ENCODE data around the gene HSD3B7.
"Not testable (repeated sequence)": the region's sequence is repeated elsewhere in the genome, so short reads cannot be mapped to it uniquely, and the experiment has no call there.

HSD3B7 gene

DNA sequence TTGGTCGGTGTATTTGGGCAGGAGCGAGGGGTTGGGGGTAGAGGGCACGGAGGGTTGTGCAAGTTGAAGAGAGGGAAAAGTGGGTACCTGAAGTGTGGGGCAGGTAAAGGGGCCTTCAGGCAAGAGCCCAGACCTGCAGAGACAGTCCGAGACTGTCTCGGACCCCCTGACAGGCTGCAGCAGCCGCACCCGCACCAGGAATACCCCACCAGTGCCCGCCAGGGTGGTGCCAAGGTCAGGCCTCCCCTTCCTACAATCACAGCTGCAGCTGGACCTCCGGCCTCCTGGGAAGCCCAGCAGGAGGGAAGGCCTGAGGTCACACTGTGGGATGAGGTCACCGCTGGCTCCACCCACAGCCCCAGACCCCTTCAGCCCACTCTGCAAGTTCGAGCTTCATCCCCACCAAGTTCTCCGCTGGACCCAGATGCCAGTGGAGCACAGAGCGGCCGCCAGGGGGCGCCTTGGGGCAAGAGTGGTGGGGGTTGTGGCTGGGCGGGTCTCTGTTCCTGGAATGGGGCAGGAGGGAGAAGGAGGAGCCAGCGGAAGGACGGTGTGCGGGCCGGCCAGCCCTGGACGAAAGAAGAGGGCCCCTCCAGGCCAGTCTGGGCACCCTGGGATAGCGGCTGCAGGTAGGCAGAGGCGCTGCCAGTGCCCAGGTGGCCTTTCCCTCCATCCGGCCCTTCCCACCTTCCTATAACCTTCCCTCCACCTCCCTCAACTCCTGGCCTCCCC lies at the start of gene HSD3B7:
HSD3B7 (plus strand) TSS at position 539 of the 732 bp plus-strand sequence. CDS start 452 bp downstream, outside the sequence.
- peak; percentile 49 to 77 for DNase-seq

DNA sequence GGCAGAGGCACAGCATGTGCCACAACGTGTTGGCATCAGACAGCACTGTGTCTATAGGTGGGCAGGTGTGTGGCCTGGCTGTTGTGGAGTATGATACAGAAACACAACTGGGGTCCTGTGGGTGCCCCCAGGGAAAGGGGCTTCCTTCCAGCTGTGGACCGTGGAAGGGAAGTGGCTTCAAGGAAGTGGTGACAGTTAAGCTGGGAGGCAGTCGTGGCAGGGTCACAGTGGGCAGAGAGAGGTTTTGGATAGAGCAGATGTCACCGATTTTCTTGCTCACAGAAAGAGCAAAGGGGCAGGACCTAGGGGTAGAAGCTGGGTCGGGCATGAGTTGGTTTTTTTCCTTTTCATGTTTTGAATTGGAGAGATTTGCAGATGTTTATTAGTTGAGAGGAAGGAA lies 47.3 kb upstream of the HSD3B7 start:
- no peak for DNase-seq

DNA sequence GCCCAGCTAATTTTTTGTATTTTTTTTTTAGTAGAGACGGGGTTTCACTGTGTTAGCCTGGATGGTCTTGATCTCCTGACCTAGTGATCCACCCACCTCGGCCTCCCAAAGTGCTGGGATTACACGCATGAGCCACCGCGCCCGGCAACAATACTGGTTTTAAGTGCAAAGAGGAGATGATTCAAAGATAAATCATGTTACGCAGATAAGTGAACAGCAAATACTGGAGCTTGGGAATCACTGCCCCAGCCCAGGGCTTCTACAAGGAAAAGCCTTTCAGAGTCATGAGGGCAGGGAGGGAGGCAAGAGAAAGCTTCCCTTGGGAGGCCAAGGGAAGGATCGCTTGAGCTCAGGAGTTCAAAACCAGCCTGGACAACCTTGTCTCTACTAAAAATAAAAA lies 45.4 kb upstream of the HSD3B7 start:
- not testable (repeated sequence) for DNase-seq

DNA sequence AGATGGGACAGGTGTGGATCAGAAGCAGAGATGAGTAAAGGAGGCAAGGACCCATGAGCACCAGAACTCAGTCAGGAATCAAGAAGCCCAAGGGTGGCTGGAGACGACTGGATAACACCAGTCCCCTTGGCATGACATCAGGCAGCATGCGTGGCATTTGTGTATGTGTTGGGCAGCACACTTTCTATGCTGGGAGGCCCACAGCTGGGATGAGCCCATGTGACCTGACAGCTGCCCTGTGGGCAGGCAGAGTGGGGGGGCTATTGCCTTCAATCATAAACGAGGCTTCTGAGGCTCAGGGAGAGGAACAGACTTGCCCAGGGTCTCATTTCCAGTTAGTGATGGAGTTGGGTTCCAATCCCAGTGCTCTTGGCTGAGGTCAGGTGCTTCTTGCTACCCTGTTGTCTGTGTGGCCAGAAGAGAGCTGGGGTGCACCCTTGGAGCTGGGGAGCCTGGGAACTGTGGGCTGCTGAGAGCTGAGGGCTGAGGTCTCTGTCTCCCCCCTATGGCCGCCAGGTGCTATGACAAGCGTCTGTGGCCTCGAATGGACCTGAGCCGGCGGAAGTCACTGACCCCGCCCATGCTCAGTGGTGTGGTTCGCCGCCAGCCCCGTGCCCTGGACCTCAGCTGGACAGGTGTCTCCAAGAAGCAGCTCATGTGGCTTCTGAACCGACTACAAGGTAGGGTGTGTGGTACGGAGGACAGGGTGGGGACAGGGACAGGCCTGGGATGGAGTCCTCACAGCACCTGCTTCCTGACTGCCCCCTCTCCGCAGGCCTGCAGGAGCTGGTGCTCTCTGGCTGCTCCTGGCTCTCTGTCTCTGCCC lies 43.2 kb upstream of the HSD3B7 start:
- DNase-seq: peak in 1 of 2 experiments; percentile 59

DNA sequence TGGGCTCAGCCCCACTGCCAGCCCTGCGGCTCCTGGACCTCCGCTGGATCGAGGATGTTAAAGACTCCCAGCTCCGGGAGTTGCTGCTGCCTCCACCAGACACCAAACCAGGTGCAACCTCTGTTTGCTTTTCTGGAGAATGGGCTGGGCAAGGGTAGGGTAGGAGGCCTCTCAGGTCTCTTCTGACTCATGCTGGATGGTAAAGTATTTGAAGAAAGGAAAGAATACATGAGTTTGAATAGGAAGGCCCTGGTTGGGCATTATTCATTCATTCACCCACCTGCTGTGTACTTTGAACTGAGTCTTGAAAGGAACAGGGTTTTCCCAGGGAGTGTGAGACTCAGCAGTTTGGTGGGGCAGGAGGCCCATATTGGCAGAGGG lies 42.6 kb upstream of the HSD3B7 start:
- DNase-seq: no peak

DNA sequence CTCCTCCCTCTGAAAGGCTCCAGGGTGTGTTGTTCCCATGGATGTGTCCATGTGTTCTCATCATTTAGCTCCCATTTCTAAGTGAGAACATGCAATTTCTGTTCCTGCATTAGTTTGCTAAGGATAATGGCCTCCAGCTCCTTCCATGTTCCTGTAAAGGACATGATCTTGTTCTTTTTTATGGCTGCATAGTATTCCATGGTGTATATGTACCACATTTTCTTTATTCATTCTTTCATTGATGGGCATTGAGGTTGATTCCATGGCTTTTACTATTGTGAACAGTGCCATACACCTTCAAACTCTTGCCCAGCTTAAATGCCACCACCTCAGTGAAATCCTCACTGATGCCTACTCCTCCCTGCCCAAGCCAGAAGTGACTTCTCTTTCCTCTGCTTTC lies 40.7 kb upstream of the HSD3B7 start:
- DNase-seq: no peak

DNA sequence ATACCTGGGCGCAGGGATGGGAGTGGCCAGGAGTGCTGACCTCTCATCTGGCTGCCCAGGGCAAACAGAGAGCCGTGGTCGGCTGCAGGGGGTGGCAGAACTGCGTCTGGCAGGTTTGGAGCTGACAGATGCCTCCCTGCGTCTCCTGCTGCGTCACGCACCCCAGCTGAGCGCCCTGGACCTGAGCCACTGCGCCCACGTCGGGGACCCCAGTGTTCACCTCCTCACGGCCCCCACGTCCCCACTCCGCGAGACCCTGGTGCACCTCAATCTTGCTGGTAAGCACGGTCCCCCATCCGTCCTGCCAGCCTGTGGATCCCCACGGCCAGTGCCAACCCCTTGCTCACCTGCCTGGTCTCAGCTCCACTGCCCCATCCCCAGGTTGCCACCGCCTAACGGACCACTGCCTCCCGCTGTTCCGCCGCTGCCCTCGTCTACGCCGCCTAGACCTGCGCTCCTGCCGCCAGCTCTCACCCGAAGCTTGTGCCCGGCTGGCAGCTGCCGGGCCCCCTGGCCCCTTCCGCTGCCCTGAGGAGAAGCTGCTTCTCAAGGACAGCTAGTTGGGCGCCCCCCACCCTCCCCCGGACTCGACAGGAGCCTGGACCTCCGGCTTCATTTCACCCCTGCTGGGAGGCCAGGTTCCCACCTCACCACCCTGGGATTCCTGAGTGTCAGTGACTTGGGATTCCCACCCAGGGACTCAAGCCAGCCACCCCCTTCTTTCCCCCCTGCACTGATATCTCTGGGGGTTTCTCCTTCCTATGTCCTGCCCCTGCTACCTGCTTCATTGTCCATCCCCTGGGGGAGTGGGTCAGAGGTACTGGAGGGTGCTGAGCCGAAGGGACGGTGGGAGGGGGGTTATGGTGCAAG lies 38.1 kb upstream of the HSD3B7 start:
- DNase-seq: no peak

DNA sequence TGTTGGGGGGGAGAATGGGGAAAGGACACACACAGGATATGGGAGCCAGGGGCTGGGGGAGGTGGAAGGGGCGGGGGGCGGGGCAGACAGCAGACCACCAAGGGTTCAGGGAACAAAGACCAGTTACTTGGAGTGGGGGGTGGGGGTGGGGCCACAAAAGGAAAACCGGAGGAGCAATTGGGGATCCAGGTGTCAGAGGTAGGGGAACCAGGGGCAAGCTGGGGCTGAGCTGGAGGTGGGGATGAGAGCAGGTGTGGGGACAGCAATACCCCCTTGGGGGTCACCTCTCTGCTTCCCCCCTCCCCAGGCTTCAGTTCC lies 37.5 kb upstream of the HSD3B7 start:
- no peak for DNase-seq

DNA sequence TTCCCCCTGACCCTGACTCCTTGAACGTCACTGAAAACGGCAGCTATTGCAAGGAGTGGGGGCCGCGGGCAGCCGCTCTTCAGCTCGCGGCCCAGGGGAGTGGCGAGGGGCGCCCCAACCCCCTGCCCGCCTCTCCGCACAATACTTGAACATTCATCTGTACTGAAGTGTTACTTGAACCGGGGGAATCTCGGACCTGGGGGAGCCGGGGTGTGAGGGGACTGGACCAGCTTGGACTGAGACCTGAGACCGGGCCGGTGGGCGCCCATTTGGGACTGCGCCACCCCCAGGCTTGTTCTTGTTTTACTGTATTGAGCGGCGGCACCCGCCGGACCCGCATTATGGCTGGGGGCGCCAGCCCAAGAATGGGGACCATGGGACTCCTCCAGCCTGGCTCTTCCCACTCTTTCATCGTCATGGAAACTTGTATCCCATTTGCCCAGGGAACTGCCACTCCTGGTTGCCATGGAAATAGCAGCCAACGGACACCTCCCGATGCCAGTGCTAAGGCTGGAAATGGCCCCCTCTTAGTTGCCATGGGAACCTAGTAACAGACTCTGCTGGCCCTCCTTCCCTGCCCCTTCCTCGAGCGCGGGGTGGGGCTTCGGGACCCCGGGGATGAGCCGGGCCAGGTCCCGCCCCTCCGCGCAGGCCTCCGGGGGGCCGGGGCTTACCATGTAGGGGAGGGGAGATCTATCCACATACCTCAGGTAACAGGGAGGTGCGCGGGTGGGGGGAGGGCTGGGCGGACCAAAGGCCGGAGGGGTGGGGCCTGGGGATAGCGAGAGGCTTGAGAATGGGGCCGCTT lies 36.9 kb upstream of the HSD3B7 start:
- peak; percentile 95 to 97 for DNase-seq

DNA sequence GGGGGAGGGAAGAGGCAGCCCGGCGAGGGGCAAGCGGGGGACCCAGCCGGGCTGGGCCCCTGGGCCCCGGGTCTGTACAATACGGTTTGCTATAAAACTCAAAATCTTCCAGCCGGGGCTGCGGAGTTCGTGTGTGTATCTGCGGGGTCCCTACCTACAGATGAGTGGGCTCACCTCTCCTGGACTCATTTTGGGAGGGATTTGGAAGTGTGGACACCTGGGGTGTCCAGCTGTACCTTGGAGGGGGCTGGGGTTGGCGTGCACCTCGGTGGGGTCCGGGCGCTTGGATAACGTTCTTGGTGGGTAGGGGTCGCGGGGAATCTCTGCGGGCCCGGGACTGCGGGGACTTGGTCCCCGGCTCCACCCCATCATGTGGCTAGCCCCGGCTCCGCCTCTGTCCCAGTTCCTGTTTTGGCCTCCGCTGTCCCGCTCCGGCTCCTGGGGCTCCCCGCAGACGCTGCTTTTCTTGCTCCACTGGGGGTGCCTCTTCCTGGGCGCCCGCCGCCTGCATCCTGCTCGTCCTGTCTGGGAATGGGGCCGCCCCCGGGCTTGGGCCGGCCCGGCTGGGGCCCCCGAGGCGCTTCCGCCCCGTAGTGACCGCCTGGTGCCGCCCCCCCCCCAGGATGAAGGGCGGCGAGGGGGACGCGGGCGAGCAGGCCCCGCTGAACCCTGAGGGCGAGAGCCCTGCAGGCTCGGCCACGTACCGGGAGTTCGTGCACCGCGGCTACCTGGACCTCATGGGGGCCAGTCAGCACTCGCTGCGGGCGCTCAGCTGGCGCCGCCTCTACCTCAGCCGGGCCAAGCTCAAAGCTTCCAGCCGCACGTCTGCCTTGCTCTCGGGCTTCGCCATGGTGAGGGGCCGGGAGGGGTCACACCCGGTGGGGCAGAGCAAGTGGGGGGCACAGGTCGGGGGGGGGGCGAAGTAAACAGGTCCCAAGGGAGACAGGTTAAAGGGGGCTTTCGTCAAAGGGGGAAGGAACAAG lies 36.0 kb upstream of the HSD3B7 start, which contains the start of gene ORAI3:
ORAI3 (plus strand) TSS at position 402 of the 983 bp plus-strand sequence; CDS start at position 624, 222 bp downstream.
- DNase-seq: peak in 1 of 2 experiments; percentile 50

DNA sequence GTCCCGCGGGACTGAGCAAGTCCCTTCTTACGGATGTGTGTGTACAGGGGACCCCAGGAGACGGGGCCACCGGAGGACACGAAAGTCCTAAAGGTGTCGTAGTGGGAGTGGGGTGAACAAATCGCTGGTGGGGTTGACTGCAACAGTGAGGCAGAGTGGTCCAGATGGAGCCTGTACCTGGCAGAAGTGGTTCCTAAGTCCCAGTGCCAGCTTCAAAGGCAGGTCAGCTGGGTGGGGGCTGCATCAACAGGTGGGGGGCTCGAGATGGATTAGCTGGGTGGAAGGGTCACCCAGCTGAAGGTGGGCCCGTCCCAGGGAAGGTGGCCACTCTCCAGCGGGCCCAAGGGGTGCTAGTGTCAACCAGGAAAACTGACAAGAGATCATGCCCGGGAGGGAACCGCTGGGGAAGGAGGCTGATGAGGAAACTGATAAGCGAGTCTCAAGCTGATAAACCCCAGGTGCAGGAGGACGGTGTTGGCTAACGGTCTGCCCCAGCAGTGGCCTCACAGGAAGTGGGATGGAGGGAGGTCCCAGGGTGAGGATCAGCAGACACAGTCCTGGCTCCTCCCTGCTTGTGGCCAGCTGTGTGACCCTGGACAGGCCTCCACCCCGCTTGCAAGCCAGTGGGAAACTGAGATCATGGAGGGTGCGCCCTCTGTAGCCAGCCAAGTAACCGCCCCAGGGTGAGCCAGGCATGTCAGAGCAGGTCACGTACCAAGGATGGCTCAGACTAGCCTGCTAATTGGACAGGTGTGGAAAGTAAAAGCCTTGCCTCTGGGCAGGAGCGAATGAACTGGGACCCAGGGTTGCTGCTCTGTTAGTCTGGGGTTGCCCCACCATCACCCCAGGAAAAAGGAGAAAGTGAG lies 35.1 kb upstream of the HSD3B7 start:
- peak; percentile 87 to 91 for DNase-seq

DNA sequence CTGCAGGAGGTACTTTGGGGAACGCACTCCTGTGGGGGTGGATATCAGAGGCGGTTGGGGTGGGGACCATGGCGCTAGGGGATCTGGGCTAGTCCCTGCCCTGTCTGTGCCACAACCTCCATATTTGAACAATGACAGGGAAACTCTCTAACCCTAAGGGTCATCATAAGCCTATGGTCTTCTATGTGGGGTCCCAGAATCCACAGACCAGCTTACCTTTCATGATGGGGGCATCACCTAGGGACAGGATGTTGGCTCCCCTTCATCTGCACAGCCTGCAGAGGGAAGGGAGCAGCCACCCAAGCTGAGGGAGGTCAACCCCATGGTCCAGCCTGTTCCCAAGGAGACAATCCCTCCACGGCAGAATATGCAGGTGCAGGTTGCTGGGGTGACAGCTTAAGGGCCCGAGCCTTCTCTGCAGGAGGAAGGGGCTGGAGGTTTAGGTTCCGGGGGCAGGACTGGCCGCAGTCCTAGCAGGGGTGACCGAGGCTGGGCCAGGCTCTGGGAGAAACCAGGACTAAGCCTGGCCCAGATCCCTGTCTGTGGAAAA lies 34.4 kb upstream of the HSD3B7 start:
- DNase-seq: no peak

DNA sequence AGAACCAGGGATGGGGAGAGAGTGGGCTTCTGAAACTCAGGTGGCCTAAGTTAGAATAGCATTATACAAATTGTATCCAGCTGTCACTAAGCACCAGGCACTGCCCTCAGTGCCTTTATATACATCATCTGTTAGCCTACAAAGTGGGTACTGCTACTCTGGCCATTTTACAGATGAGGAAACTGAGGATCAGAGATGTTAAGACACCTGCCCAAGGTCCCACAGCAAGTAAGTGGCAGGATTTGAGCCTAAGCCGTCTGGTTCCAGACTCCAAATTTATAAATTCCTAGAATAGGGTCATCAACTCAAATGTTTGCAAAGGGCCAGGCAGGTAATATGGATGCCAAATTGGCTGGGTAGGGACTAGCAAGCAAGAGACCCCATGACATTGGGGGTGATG lies 33.8 kb upstream of the HSD3B7 start:
- DNase-seq: no peak

DNA sequence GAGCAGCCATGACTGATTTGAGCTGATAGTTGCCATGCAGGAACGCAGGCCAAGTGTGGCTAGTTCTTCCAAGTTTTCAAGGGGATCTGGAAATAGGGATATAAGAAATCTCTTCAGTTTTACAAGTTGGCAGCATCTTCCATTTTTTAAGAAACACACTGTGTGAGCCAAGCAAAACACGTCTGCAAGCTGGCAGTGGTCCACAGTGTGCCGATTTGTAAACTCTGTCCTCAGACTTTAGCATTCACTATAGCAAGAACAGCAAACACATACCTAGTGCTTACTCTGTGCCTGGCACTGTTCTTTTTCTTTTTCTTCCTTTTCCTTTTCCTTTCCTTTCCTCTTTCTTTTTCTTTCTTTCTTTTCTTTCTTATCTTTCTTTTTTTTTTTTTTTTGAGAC lies 33.3 kb upstream of the HSD3B7 start:
- no peak for DNase-seq

DNA sequence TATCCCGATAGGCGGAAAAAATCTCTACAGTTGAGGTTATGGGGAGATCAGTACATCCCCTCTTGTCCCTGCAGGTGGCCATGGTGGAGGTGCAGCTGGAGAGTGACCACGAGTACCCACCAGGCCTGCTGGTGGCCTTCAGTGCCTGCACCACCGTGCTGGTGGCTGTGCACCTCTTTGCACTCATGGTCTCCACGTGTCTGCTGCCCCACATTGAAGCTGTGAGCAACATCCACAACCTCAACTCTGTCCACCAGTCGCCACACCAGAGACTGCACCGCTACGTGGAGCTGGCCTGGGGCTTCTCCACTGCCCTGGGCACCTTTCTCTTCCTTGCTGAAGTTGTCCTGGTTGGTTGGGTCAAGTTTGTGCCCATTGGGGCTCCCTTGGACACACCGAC lies 31.9 kb upstream of the HSD3B7 start:
- DNase-seq: no peak

DNA sequence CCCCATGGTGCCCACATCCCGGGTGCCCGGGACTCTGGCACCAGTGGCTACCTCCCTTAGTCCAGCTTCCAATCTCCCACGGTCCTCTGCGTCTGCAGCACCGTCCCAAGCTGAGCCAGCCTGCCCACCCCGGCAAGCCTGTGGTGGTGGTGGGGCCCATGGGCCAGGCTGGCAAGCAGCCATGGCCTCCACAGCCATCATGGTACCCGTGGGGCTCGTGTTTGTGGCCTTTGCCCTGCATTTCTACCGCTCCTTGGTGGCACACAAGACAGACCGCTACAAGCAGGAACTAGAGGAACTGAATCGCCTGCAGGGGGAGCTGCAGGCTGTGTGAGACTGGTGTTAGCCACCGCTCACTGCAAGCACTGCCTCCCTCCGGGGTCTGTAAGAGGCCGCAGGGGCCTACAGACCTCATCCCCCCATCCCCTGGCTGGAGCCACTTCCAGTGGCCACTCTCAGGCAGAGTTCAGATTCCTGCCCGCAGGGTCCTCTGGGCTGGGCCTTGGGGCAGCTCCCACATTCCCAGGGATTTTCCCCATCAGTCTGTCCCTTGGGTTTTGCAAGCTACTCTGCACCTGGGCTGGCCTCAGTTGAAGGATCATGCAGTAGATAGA lies 31.4 kb upstream of the HSD3B7 start:
- DNase-seq: peak in 1 of 2 experiments; percentile 61

DNA sequence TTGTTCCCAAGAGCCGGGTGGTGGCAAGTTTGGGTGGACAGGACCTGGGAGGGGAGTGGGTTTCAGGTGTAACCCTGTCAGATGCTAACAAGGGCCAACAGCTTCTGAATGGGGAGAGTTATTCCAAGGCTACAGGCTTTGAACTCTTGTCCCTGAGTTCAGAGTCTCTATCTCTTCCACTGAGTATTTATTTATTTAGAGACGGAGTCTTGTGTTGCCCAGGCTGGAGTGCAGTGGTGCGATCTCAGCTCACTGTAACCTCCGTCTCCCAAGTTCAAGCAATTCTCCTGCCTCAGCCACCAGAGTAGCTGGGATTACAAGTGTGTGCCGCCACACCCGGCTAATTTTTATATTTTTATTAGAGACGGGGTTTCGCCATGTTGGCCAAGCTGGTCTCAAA lies 30.0 kb upstream of the HSD3B7 start:
- DNase-seq: no peak

DNA sequence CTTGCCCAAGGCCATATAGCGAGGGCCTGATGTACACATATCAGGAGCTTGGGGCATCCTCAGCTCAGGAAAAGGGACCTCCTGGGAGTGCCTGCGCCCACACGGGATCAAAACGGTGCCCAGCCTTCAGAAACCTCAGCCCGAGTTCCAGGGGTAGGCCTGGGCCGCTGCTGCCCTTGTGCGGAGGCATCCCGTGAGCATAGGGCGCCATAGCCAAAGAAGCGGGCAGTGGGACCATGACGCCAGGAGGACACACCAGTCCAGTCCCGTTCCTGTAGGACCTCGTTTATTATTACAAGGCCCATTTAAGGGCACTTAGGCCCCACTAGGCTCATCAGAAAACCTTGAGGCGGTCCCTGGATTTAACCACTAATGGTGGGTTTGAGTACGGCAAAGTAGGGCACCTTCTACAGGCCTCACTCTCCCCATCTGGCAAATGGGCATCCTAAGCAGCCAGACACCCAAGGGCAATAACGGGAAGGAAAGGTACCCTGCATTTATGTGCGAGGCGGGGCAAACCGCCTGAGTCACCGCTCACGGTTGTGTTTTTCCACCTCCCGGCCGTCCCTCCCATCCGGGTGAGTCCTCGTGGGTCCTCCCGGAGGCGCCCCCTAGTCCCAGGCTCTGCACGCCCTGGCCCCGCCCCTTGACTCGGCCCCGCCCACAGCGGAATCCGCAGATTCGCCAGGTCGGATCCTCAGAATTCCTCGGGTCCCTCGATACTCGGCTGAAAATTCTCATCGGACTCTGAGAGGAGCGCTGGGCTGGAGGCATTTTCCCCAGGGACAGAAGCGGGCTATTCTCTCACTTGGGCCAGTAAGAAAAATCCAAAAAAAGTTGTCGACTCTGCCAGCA lies 28.2 kb upstream of the HSD3B7 start:
- DNase-seq: peak; percentile 64 to 74

All from SW 1271 (cell line).